OCI-LY1 (cell line): ENCODE results near the gene TRABD2A.

Experiments
- EZH2 ChIP-seq: fragments of 200-600 bp; sonication (generic), shearing (Covaris generic); IDR thresholded peaks from 2 replicates; pipeline ENCODE4 v1.8.0; 2017; ENCODE audit warnings: borderline replicate concordance, mixed run types, mild to moderate bottlenecking, antibody characterized with exemption, low read length, moderate library complexity, mixed read lengths
- TF ChIP-seq, protein P1 (sequence below): fragments of 200-600 bp; sonication (generic), shearing (Covaris generic); IDR thresholded peaks from 2 replicates; pipeline ENCODE4 v1.5.1; 2017; ENCODE audit warnings: mild to moderate bottlenecking, antibody characterized with exemption, low read length, moderate library complexity, mixed read lengths

GRCh38 chr2:84918430-84918829 lies 37.5 kb upstream of the TRABD2A start:
- TF ChIP-seq, protein P1, sequence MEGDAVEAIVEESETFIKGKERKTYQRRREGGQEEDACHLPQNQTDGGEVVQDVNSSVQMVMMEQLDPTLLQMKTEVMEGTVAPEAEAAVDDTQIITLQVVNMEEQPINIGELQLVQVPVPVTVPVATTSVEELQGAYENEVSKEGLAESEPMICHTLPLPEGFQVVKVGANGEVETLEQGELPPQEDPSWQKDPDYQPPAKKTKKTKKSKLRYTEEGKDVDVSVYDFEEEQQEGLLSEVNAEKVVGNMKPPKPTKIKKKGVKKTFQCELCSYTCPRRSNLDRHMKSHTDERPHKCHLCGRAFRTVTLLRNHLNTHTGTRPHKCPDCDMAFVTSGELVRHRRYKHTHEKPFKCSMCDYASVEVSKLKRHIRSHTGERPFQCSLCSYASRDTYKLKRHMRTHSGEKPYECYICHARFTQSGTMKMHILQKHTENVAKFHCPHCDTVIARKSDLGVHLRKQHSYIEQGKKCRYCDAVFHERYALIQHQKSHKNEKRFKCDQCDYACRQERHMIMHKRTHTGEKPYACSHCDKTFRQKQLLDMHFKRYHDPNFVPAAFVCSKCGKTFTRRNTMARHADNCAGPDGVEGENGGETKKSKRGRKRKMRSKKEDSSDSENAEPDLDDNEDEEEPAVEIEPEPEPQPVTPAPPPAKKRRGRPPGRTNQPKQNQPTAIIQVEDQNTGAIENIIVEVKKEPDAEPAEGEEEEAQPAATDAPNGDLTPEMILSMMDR: no peak
- no peak for TF ChIP-seq EZH2
